Progenitor cell of endocrine pancreas (in vitro differentiated cells): Measurements from ENCODE around the gene MBP. TPM values are rescaled to one million over a fixed set of nuclear protein-coding genes. Genes with fewer than 3 reads are reported as not detected.

Experiments used
- DNase-seq: peaks from one replicate; pipeline ENCODE4 v3.0.0; 2021; ENCODE audit warnings: low spot score; ENCODE audit not compliant: unreplicated experiment
- H3K27ac Mint-ChIP-seq: 2 replicates; pipeline ENCODE4 v1.8.0; 2021; ENCODE audit warnings: mild to moderate bottlenecking, moderate library complexity, mixed read lengths
- H3K27me3 Mint-ChIP-seq: 2 replicates; pipeline ENCODE4 v1.8.0; 2021; ENCODE audit warnings: mixed read lengths
- H3K36me3 Mint-ChIP-seq: 2 replicates; pipeline ENCODE4 v1.8.0; 2022; ENCODE audit warnings: mixed read lengths; ENCODE audit not compliant: insufficient read depth
- H3K4me1 Mint-ChIP-seq: 2 replicates; pipeline ENCODE4 v1.8.0; 2021; ENCODE audit warnings: low read depth, mixed read lengths
- H3K4me3 Mint-ChIP-seq: 2 replicates; pipeline ENCODE4 v1.8.0; 2021; ENCODE audit warnings: low read depth, mild to moderate bottlenecking, moderate library complexity, mixed read lengths
- H3K9me3 Mint-ChIP-seq: 2 replicates; pipeline ENCODE4 v1.8.0; 2021; ENCODE audit warnings: low read depth, mixed read lengths
- total RNA-seq: library from RNA; stranded (reverse); gene quantifications from 2 replicates; pipeline ENCODE4 v1.2.1, GENCODE V29; 2021
- TF ChIP-seq, protein P1 (sequence below): fragments of 200-600 bp; sonication (generic); IDR thresholded peaks from one replicate; pipeline ENCODE4 v1.5.0; 2021; ENCODE audit warnings: antibody characterized with exemption, mild to moderate bottlenecking; ENCODE audit not compliant: unreplicated experiment

MBP gene
- total RNA-seq, 1 donor from 2014 or later: 38.4 TPM

DNA sequence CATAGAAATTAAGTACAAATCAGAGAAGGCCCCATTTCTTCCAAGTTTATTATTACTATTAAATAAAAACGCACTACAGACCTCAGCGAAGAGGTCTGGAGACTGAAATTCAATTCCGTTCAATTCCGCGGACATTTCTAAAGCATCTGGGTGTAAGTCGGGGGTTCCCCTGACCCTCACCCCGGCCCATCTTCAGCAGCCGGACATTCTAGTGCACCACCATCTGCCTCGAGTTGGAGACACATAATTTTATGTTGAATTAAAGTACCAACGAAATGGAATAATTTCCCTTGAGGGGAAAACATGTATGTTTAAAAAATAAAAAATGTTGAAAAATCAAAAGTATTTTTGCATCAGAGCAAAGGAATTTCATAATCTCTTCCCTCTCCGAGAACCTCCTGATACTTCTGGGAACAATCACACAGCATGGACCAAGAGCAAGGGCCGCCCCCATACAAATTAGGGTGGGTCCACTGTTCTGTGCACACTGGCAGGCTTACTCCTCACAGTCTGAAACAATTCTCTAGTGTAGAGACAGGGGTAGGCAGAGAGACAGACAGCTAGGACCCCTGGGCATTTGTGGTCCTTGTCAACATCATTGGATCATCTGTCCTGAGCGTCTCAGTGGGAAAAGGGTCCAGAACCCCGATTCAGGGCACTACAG, 29.3 kb downstream of the MBP start:
- Mint-ChIP-seq H3K4me1 (peaks cover 14% of the 10 kb centered on the region), H3K9me3 (no peaks in the 10 kb centered on the region), H3K36me3 (peaks cover 19% of the 10 kb centered on the region), H3K27me3 (no peaks in the 10 kb centered on the region), H3K27ac (no peak overlapping the region), H3K4me3 (no peak overlapping the region)
- TF ChIP-seq, protein P1, sequence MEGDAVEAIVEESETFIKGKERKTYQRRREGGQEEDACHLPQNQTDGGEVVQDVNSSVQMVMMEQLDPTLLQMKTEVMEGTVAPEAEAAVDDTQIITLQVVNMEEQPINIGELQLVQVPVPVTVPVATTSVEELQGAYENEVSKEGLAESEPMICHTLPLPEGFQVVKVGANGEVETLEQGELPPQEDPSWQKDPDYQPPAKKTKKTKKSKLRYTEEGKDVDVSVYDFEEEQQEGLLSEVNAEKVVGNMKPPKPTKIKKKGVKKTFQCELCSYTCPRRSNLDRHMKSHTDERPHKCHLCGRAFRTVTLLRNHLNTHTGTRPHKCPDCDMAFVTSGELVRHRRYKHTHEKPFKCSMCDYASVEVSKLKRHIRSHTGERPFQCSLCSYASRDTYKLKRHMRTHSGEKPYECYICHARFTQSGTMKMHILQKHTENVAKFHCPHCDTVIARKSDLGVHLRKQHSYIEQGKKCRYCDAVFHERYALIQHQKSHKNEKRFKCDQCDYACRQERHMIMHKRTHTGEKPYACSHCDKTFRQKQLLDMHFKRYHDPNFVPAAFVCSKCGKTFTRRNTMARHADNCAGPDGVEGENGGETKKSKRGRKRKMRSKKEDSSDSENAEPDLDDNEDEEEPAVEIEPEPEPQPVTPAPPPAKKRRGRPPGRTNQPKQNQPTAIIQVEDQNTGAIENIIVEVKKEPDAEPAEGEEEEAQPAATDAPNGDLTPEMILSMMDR: no peak
- DNase-seq: no peak

DNA sequence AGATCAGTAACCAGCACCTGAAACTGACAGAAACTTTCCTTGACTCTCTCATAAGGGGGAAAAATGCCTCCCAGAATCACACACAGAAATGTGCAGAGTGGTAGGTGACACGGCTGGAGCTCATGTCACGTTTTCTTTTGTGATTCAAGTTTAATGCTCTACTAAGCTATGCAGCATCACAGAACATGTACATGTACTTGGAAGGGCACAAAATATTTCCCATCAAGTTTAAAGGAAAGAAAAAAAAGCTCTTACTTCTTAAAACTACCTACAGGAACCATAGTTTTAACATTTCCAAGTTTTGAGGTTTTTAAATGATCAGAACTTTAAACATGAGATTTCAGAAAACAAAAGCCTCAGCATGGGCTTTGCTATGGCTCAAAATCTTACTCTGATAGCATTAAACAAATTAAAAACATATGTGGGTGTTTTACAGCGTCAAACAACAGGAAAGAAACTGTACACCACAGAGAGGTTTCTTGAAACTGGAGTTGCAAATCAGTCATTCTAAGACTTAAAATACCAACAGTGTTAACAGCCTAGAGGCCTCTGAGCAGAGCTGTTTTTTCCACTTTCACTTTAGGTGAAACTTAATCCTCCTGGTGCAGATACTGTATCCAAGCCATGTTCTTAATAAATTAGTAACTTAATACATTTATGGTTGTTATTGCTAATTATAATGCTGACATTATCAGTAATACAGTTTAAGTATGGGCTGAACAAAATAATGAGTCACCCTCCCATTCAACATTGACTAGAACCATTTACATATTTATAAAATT, 30.1 kb downstream of the MBP start:
- H3K4me1 Mint-ChIP-seq: peaks cover 20% of the 10 kb centered on the region
- H3K4me3 Mint-ChIP-seq: no peak overlapping the region
- H3K27me3 Mint-ChIP-seq: no peaks in the 10 kb centered on the region
- DNase-seq: no peak
- H3K9me3 Mint-ChIP-seq: no peaks in the 10 kb centered on the region
- no peak overlapping the region for H3K27ac Mint-ChIP-seq
- peaks cover 19% of the 10 kb centered on the region for H3K36me3 Mint-ChIP-seq
- TF ChIP-seq, protein P1: no peak

DNA sequence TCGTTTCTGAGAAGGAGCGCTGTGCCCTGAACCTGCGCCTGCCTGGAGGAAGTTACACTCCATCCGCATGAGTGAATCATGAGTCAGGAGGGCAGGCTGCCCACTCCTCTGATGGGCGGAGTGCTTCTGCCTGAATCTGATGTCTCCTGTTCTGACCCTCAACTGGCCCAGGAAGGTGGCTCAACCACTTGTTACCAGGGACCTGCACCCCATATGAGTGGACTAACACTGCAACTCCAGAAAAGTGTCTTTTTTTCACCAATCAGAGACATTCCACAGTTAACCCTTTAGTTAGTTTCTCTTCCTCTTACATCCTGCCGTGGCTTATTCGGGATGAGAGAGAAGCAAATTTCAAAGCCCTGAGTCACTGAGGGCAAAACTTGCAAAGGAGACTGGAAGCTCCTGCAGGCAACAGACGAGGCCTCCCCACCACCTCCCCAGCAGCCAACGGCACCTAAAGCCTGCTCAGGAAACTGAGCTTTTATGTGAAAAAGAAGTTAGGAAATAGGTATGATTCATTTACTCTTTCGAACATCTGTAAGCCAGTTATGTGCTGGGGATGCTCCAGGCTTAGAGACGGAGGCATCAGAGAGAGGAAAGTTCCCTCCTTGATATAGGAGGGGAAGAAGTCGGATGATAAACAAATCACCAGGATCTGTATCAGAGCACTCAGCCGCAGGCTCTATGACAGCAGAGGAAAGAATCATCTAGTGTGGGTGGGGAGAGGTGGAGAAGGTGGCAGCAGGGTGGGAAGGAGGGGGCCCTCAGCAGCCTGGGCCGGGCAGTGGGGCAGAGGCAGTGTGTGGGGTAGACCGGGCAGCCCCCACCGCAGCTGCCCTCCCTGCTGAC, 30.9 kb downstream of the MBP start:
- Mint-ChIP-seq H3K27me3 (no peaks in the 10 kb centered on the region), H3K27ac (no peak overlapping the region), H3K36me3 (peaks cover 22% of the 10 kb centered on the region), H3K9me3 (no peaks in the 10 kb centered on the region), H3K4me3 (no peak overlapping the region), H3K4me1 (peaks cover 17% of the 10 kb centered on the region)
- TF ChIP-seq, protein P1: no peak
- DNase-seq: no peak

DNA sequence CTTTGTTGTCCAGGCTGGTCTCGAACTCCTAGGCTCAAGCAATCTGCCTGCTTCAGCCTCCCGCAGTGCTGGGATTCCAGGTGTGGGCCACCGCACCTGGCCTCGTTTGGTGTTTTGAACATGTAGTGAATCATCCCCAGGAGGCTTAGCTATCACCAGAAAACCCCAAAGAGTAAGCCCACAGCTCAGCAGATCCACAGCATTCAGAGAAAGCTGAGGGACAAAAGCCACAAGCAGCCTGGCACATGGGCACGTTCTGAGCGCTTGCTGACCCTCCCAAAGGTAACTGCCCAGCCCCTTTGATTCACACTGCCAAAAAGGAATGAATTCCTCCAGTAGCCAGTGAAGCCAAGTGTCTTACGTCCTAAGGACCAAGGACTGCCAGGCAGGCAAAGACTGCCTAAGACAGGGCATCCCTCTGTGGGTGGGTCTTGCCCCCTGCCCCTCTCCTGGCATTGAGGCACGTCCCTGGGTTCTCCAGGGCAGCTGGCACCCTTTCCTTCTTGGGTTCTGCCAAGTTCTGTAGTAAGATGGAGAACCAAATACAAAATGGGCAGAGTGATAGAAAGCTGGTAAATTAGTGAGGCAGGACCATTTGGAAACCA, 31.7 kb downstream of the MBP start:
- TF ChIP-seq, protein P1: no peak
- DNase-seq: no peak
- Mint-ChIP-seq H3K36me3 (peaks cover 22% of the 10 kb centered on the region), H3K9me3 (no peaks in the 10 kb centered on the region), H3K27me3 (no peaks in the 10 kb centered on the region), H3K4me1 (peaks cover 17% of the 10 kb centered on the region), H3K4me3 (no peak overlapping the region), H3K27ac (no peak overlapping the region)
